H9 (cell line): ENCODE results near the gene SPINT2. TPM values are rescaled to one million over a fixed set of nuclear protein-coding genes. Genes with fewer than 3 reads are reported as not detected.

Source experiments
- DNase-seq: peaks from one replicate; pipeline ENCODE4 v3.0.0-alpha.2; 2017
- H2AFZ ChIP-seq: one replicate; pipeline ENCODE4 v1.6.1; 2013; ENCODE audit warnings: mild to moderate bottlenecking, low read length, control low read depth, moderate library complexity
- H2AK5ac ChIP-seq: 2 replicates; pipeline ENCODE4 v1.6.1; 2013; ENCODE audit warnings: low read length, control low read depth, mixed read lengths; ENCODE audit not compliant: insufficient read length
- H2BK120ac ChIP-seq: one replicate; pipeline ENCODE4 v1.6.1; 2013; ENCODE audit warnings: low read depth, mild to moderate bottlenecking, low read length, control low read depth, inconsistent platforms; ENCODE audit not compliant: poor library complexity, severe bottlenecking
- H2BK12ac ChIP-seq: 2 replicates; pipeline ENCODE4 v1.6.1; 2013; ENCODE audit warnings: low read length, control low read depth, mixed read lengths, low read depth; ENCODE audit not compliant: insufficient read length
- H2BK15ac ChIP-seq: 2 replicates; pipeline ENCODE4 v1.6.1; 2013; ENCODE audit warnings: low read depth, low read length, control low read depth
- H2BK20ac ChIP-seq: one replicate; pipeline ENCODE4 v1.6.1; 2013; ENCODE audit warnings: low read depth, mild to moderate bottlenecking, low read length, control low read depth, inconsistent platforms; ENCODE audit not compliant: poor library complexity, severe bottlenecking
- H2BK5ac ChIP-seq: 2 replicates; pipeline ENCODE4 v1.6.1; 2013; ENCODE audit warnings: low read length, control low read depth, mixed read lengths; ENCODE audit not compliant: insufficient read length
- H3K14ac ChIP-seq: 2 replicates; pipeline ENCODE4 v1.6.1; 2013; ENCODE audit warnings: low read length, control low read depth; ENCODE audit not compliant: insufficient read depth
- H3K18ac ChIP-seq: 2 replicates; pipeline ENCODE4 v1.6.1; 2013; ENCODE audit warnings: low read depth, mild to moderate bottlenecking, mixed read lengths, low read length, control low read depth; ENCODE audit not compliant: insufficient read length
- H3K23ac ChIP-seq: 2 replicates; pipeline ENCODE4 v1.6.1; 2013; ENCODE audit warnings: low read length, control low read depth, mixed read lengths, low read depth; ENCODE audit not compliant: insufficient read length
- H3K23me2 ChIP-seq: 2 replicates; pipeline ENCODE4 v1.6.1; 2013; ENCODE audit warnings: low read depth, mild to moderate bottlenecking, mixed read lengths, low read length, control low read depth; ENCODE audit not compliant: insufficient read length, poor library complexity, severe bottlenecking
- H3K27ac ChIP-seq: 2 replicates; pipeline ENCODE4 v1.5.1; 2013; ENCODE audit warnings: low read length, control low read depth, mixed read lengths, low read depth; ENCODE audit not compliant: insufficient read length
- H3K27me3 ChIP-seq: 2 replicates; pipeline ENCODE4 v1.6.1; 2013; ENCODE audit warnings: low read length, control low read depth, inconsistent platforms; ENCODE audit not compliant: insufficient read depth
- H3K4ac ChIP-seq: 2 replicates; pipeline ENCODE4 v1.6.1; 2013; ENCODE audit warnings: low read depth, mild to moderate bottlenecking, control low read depth, inconsistent platforms, low read length, moderate library complexity
- H3K4me1 ChIP-seq: 2 replicates; pipeline ENCODE4 v1.6.1; 2013; ENCODE audit warnings: low read length, control low read depth, inconsistent platforms; ENCODE audit not compliant: insufficient read depth
- H3K4me2 ChIP-seq: 2 replicates; pipeline ENCODE4 v1.6.1; 2013; ENCODE audit warnings: low read length, control low read depth, mixed read lengths; ENCODE audit not compliant: insufficient read length, insufficient read depth
- H3K56ac ChIP-seq: 2 replicates; pipeline ENCODE4 v1.6.1; 2013; ENCODE audit warnings: low read depth, mild to moderate bottlenecking, mixed read lengths, low read length, control low read depth; ENCODE audit not compliant: insufficient read length
- H3K79me1 ChIP-seq: 2 replicates; pipeline ENCODE4 v1.6.1; 2013; ENCODE audit warnings: low read depth, mild to moderate bottlenecking, moderate library complexity, low read length, control low read depth, inconsistent platforms; ENCODE audit not compliant: insufficient read depth, poor library complexity, severe bottlenecking
- H3K79me2 ChIP-seq: 2 replicates; pipeline ENCODE4 v1.6.1; 2013; ENCODE audit warnings: low read length, control low read depth, inconsistent platforms; ENCODE audit not compliant: insufficient read depth
- H3K9ac ChIP-seq: 2 replicates; pipeline ENCODE4 v1.6.1; 2013; ENCODE audit warnings: low read length, control low read depth, mixed read lengths; ENCODE audit not compliant: insufficient read length; ENCODE audit errors: extremely low read depth
- H3K9me3 ChIP-seq: one replicate; pipeline ENCODE4 v1.6.1; 2013; ENCODE audit warnings: low read depth, low read length, inconsistent platforms; ENCODE audit not compliant: control insufficient read depth
- H3T11ph ChIP-seq: one replicate; pipeline ENCODE4 v1.6.1; 2013; ENCODE audit warnings: mild to moderate bottlenecking, low read length, control low read depth, inconsistent platforms
- H4K20me1 ChIP-seq: one replicate; pipeline ENCODE4 v1.6.1; 2013; ENCODE audit not compliant: control insufficient read depth, insufficient read length, insufficient read depth
- H4K5ac ChIP-seq: 2 replicates; pipeline ENCODE4 v1.6.1; 2013; ENCODE audit warnings: low read depth, mild to moderate bottlenecking, mixed read lengths, low read length, control low read depth; ENCODE audit not compliant: insufficient read length
- H4K8ac ChIP-seq: replicated peaks from 2 replicates; pipeline ENCODE4 v1.6.1; 2013; ENCODE audit warnings: low read length, control low read depth, mixed read lengths, low read depth; ENCODE audit not compliant: insufficient read length
- H4K91ac ChIP-seq: 2 replicates; pipeline ENCODE4 v1.6.1; 2013; ENCODE audit warnings: low read depth, mild to moderate bottlenecking, moderate library complexity, mixed read lengths, low read length, control low read depth; ENCODE audit not compliant: insufficient read length
- H3K27ac Mint-ChIP-seq, 3 experiments: 2 replicates in 2 of 3; 3 replicates in 1 of 3; pipeline ENCODE4 v1.8.0; 2020 to 2021; ENCODE audit warnings: mixed read lengths in 3 of 3, mild to moderate bottlenecking in 1 of 3, moderate library complexity in 1 of 3
- H3K27me3 Mint-ChIP-seq: 2 replicates; pipeline ENCODE4 v1.8.0; 2021; ENCODE audit warnings: low read depth, mild to moderate bottlenecking, moderate library complexity, mixed read lengths
- H3K36me3 Mint-ChIP-seq, 3 experiments: 2 replicates in 2 of 3; 3 replicates in 1 of 3; pipeline ENCODE4 v1.8.0; 2020 to 2021; ENCODE audit warnings: low read depth in 3 of 3, mixed read lengths in 3 of 3; ENCODE audit not compliant: insufficient read depth in 1 of 3
- H3K4me1 Mint-ChIP-seq, 2 experiments: 2 replicates each; pipeline ENCODE4 v1.8.0; 2020; ENCODE audit warnings: mixed read lengths in 2 of 2
- H3K4me3 Mint-ChIP-seq, 2 experiments: 2 replicates in 1 of 2; 3 replicates in 1 of 2; pipeline ENCODE4 v1.8.0; 2020 to 2021; ENCODE audit warnings: mild to moderate bottlenecking in 2 of 2, mixed read lengths in 2 of 2, moderate library complexity in 1 of 2
- H3K9me3 Mint-ChIP-seq, 2 experiments: 2 replicates in 1 of 2; 3 replicates in 1 of 2; pipeline ENCODE4 v1.8.0; 2020; ENCODE audit warnings: mild to moderate bottlenecking in 2 of 2, mixed read lengths in 2 of 2, moderate library complexity in 1 of 2
- CTCF ChIP-seq: fragments of 200-600 bp; sonication (generic); conservative IDR thresholded peaks from 3 replicates; pipeline ENCODE4 v1.8.0; 2021; ENCODE audit warnings: antibody characterized with exemption, mild to moderate bottlenecking
- WGBS: extraction: QIAGEN DNeasy Blood & Tissue Kit; methylation state at CpG from one replicate; pipeline ENCODE4 v1.1.7; 2013; ENCODE audit warnings: missing lambda C conversion rate, low lambda C conversion rate, mixed read lengths; ENCODE audit not compliant: insufficient read length; ENCODE audit errors: extremely low coverage; 5-methylcytosine and 5-hydroxymethylcytosine counted together
- total RNA-seq: library from RNA; stranded (reverse); gene quantifications from 2 replicates; pipeline ENCODE4 v1.2.1, GENCODE V29; 2021

SPINT2 gene
- total RNA-seq, 1 experiment from 2014 or later, result 283 TPM

- Histone ChIP-seq H3K56ac (no peak overlapping the region), H3K23ac (no peak overlapping the region), H3T11ph (no peak overlapping the region), H3K23me2 (peaks cover 3% of the 10 kb centered on the region), H3K14ac (no peak overlapping the region), H3K27ac (no peak overlapping the region), H2BK120ac (no peak overlapping the region), H4K91ac (no peak overlapping the region), H4K8ac (no peak overlapping the region), H4K5ac (no peak overlapping the region), H3K4me2 (no peak overlapping the region), H2AFZ (no peak overlapping the region), H3K9me3 (no peaks in the 10 kb centered on the region), H2BK5ac (no peak overlapping the region), H3K18ac (no peak overlapping the region), H4K20me1 (no peaks in the 10 kb centered on the region), H2BK15ac (no peak overlapping the region), H2AK5ac (no peak overlapping the region), H3K79me2 (no peaks in the 10 kb centered on the region), H2BK20ac (no peak overlapping the region), H3K9ac (no peak overlapping the region), H3K27me3 (no peaks in the 10 kb centered on the region), H3K79me1 (no peaks in the 10 kb centered on the region), H3K4me1 (0 out of 2 replicates have a peak, but pooled peaks cover under 1% of the 10 kb centered on the region), H2BK12ac (no peak overlapping the region), H3K4ac (no peak overlapping the region)
- peaks cover 10 to 21% (median 18%) of the 10 kb centered on the region in 3 experiments for H3K36me3 Mint-ChIP-seq
- H3K4me3 Mint-ChIP-seq, result no peak overlapping the region; a peak in 1 of 5 replicates
- DNase-seq, result peak; percentile 65
- no peak overlapping the region; a peak in 1 of 7 replicates for H3K27ac Mint-ChIP-seq
- peaks cover 9% of the 10 kb centered on the region for H3K27me3 Mint-ChIP-seq
- WGBS, result no CpG with 5 or more reads among the region's 64 CpGs
- no peaks in the 10 kb centered on the region; a peak in 1 of 5 replicates for H3K9me3 Mint-ChIP-seq
- TF ChIP-seq CTCF, result no peak
- H3K4me1 Mint-ChIP-seq, result peaks cover 15 to 32% of the 10 kb centered on the region in 2 experiments
Observed at GRCh38 chr19:38221919-38222830, 42.2 kb upstream of the SPINT2 start.
